Activated CD4-positive, alpha-beta T cell treated with anti-CD3 and anti-CD28 coated beads for 48 hours (primary cell): ENCODE results near the gene PRKCE.

Experiments used
- DNase-seq: peaks from one replicate; pipeline ENCODE4 v3.0.0-alpha.2; 2020

PRKCE gene

DNA sequence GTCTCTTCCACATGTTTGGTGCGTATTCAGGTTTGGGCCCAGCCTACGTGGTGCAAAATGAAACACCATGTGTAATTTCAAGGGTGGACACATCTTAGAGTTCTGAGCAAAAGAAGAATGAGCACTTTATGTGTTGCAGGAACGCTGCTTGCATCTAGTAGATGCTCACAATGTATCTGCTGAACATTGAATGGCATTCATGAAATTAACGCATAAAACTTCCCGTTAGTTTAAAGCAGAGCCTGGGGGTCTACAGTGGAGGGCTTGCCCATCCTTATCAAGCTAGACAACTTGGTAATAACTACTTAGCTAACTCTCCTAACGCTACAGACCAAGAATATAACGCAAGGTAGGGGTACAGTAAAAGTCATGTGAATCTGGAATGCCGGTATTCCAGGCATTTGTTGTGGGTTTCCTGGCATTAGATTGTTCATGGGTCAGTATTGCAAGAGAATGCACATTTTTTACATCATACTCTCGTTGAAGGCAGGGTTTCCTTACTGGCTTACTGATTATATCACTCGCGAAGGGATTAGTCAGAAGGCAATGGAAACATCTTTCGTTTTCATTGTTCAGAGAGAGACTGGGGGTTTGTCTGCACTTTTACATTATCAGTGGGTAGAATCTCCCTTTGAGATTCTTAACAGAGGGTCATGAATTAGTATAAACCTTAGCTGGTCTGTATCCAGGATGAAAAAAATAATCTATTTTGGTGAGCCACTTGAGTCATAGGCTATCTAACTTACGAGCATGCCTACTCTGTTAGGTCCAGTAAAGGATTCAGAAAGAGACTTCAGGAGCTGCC lies 416.2 kb downstream of the PRKCE start:
- DNase-seq: no peak

DNA sequence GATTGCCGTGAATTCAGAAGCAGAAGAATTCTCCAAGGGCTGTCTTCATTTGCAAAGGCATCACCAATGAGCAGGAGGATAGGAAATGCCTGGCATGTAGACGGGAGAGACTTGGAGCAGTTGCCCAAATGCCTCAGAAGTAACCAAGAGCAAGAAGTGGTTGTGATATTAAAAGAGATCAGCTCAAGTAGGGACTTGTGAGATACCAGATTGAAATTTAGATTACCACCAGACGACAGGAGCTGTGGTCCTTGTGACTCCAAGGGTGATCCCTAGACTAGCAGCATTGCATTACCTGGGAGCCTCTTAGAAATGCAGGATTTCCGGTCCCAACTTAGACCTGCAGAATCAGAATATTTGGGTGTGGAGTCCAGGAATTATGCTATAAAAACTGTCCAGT lies 417.2 kb downstream of the PRKCE start:
- no peak for DNase-seq

DNA sequence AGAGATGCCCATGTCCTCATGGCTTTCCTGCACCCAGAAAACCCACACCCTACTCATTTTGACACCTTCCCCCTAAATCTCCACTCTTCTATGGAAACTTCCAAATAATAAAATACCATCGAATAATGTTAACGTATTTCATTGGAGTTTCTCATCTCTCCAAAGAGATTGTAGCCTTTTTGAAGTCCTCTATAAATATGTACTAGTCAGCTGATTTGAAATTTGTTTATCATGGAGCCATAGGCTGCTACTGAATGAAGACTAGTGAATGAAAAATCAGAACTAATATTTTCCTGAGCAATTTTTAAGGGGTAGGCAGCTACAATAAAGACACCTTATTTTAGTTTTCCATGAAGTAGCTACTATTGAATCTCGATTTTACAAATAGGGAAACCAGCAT lies 419.6 kb downstream of the PRKCE start:
- no peak for DNase-seq

DNA sequence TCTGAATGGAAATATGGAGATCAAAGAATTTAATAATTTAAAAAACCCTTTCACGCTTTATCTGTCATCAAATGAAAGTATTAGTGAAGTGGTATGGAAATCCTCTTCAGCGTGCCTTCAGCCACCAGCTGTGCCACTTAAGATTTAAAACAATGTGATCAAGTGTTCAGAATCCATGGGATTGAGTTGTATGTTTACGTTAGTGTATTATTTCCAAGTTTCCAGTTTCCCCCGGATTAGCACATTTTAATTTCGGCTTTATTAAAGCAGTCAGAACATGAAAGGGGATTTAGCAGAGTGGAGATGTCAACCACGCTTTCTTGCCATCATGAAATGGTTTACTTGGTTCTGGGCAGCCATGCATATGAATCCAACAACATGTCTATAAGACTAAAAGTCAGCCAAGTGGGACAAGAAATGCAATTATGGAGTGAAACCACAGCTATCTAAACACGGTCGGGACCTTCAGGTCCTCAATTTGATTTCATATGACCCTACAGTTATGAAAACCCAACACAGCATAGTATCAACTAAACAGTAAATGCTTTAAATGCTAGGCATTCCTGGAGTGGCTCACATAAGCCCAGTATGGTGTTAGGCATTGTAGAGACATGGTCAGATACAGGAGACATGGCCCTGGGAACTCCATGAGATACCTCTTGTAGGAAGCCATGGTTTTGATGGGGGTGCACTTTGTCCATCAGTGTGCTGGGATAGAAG lies 420.8 kb downstream of the PRKCE start:
- DNase-seq: no peak

DNA sequence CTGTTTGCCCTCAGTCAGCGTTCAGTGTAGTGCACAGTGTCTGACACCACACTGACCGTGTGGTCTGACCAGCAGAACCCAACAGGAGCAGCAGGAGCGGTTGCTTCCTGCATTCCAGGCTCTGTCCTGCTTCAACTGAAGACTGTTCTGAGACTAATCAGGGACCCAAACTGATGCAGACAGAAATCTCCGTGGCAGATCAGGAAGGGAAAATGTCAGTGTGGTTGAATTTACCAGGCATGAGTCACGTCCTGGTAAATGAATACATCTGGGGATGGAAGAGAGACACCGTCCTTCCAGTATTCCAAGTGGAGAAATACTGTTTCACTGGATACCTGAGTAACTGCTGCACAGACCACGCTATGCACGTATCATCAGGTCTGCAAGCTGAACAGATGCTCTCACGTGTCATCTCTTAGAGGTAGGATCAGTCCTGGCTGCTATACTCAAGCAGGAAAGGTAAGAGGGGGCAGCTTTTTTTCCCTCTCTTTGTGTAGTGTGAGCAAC lies 422.1 kb downstream of the PRKCE start:
- DNase-seq: no peak

DNA sequence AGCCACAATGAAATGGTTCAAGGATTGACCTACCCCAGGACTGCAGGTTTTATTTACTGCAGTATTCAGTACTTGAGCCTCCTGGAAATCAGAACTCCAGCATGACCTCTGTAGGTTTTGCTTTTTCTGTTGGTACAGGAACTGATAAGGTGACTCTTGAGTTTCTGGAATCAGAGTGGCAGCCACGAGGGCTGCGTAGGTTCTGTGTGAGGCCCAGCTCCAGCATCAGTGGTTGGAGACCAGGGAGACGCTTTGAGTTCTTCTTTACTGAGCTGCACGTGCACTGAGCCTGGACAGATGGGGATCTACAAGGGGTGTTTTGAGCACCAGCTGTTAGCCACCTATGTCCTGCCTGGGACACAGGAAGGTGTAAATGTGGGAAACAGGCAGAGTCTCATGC lies 423.0 kb downstream of the PRKCE start:
- DNase-seq: no peak

DNA sequence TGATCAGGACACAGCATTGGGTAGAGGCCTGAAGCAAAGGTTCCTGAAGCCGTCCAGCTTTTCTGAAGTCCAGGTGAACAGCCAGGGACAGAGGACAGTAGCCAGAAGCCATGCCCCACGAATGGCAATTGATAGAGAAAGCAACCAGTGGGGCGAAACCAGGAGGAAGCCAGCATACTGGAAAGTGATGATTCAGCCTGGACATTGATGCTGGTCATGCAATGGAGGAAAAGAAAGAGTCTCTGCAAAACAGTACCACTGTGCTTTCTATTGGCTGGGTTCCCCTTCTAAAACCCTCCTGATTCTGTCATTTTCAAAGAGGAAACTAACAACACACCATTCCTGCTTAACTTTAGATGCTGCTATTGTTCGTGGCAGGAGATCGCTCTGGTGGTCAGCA lies 424.4 kb downstream of the PRKCE start:
- DNase-seq: no peak

DNA sequence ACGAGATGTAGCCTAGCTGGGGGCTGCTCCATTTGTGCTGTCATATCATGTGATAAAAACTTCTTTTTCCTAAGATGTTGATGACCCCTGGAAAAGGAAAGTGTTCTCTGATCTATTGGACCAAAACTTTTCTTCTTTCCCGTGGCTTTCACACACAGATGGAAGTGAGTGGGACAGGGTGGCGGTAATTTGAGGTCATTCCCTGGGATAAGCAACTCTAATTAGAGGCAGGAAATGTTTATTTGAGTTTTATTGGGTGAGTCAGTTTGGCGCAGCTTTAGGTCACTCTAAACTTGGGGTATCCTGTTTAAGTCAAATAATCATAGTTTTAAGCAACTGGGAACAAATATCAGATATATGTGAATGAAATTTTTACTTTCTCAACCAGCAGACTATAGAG lies 424.8 kb downstream of the PRKCE start:
- DNase-seq: no peak

DNA sequence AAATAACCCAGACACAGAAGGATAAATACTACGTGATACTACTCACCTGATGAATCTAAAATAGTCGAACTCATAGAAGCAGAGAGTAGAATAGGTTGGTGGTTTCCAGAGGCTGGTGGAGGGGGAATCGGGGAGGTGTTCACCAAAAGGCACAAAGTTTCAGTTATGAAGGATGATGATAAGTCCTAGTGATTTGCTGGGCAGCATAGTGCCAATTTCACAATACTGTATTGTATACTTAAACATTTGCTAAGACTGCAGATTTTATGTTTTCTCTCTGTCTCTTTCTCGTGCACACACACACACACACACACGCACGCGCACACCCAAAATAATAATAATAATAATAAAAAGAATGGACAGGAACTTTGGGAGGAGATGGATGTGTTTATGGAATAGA lies 425.4 kb downstream of the PRKCE start:
- DNase-seq: no peak

DNA sequence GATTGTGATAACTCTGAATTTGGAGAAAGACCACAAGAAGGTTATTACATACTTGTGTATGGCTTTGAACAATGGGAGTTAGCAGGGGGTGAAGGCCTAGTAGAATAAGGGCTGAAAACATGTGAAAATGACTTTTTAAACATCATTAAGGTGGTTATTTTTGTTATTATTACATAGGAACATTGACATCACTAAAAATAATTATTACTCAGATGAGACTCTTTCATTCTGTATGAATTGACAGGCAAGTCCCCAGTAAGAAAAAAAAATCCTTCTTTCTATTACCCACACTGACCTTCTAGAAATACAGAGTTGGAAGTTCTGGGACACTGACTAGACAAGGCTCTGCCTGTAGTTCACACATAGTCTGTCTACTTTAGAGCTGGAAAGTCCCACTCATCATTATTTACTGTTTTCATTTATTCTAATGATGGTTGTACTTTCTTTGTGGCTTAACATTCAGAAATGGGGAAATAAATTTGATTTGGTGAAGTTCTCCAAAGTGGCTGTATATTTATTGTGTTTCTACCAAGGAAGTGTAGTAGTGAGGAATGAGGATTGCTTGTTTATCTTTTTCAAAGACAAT lies 426.1 kb downstream of the PRKCE start:
- DNase-seq: no peak

DNA sequence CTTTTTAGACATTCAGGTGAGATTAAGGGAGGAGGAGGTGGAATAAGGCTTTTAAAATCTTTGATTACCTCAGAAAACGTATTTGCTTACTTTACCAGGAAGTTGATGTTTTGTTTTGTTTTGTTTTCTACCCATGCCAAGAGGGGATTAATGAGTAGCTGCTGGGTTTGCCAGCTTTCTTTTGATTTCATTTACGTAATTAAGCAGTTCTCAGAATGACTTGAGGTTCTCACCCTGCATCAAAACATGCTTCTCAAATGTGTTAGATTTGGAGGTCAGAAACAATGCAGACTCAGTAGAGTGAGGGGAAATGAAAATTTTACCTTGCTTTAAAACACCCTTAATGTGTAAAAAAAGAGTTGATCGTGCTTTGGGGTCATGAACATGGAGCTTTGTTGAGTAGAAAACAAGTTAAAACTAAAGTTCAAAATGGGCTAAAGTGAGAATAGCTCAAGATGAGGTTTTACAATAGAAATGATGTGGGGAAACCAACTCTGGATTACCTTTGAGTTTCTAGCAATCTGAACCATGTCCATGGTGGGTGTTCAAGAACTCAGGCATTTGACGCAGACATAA lies 428.6 kb downstream of the PRKCE start:
- no peak for DNase-seq

DNA sequence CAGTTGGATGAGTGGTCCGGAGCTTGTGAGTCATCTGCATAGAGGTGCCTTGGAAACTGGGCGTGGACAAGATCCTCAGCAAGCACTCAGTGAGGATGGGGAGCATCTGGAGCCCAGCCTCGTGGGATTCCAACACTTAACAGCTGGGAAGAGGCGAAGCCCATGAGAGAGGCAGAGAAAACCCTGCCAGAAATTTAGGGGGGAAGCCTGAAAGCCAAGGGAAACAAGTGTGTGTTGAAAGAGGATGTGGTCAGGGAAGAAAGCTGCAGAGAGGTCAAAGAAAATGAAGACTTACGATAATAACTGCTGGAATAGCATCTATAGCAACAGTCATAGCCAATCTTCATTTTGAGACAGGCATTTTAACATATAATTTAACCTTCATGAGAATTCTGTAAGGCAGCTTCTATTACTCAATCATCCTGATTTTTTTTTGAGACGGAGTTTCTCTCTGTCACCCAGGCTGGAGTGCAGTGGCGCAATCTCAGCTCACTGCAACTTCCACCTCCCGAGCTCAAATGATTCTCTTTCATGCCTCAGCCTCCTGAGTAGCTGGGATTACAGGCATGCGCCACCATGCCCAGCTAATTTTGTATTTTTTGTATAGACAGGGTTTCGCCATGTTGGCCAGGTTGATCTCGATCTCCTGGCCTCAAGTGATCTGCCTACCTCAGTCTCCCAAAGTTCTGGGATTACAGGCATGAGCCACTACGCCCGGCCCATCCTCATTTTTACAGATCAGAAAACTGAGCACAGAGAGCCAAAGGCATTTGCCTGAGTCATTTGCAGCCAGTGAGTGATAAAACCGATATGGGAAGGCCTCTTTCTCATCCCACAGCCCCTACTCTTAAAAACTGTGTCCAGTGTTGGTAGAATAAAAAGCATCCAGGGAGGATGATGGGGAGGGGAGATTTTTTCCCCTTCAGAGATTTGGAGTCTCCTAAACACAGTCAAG lies 431.3 kb downstream of the PRKCE start:
- DNase-seq: no peak

DNA sequence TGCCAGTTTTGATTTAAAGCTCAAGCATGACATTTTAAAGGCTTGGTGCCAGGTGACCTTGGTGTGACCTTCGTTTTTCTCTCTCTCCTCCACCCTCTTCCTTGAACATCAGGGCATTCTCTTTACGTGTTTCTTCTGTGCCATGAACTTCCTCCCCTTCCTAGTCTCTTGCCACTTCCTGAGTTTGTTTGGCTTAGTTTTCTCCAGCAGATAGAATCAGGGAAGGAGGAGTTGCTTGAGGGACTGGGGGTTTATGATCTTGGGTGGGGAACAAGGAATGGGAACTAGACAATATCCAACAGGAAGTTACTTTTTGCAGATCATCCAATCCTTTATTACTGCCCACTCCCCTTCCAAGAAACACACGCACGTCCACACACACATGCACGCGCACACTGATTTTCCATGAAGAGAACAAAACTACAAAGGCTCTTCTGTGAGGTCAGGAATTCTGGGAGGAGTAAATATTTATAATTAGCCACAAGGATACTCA lies 435.1 kb downstream of the PRKCE start:
- no peak for DNase-seq

DNA sequence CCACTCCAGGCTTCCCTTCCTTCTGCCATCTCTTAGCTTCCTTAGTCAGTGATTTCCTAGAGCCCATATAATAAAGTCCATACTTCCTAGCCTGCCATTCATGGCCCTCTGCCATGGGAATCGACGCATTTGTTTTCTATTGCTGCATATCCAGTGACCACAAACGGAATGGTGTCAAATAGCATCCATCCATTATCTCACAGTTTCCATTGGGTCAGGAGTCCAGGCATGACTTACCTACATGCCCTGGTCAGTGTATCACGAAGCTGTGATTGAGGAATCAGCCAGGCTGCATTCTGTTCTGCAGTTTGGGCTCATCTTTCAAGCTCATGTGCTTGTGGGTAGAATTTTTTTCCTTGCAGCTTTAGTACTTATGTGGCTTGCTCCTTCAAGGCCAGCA lies 436.0 kb downstream of the PRKCE start:
- no peak for DNase-seq

DNA sequence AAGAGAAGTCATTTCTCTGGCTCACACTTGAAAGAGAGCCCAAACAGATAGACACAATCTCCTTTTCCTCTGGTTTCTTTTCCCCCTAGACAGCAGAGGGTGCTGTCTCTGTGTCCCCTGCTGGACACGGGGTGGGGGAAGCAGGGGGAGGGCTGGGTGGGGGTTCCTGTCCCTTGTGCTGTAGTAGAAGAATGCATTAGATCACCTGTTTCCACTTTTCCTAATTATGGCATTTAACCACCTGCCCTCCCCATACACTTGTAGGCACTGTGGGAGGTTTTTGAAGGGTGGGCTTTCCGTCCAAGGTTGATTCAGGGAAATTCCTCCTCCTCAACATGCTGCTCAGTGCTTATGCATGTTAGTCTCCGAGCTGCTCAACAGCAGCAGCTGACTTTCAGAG lies 439.5 kb downstream of the PRKCE start:
- DNase-seq: no peak

DNA sequence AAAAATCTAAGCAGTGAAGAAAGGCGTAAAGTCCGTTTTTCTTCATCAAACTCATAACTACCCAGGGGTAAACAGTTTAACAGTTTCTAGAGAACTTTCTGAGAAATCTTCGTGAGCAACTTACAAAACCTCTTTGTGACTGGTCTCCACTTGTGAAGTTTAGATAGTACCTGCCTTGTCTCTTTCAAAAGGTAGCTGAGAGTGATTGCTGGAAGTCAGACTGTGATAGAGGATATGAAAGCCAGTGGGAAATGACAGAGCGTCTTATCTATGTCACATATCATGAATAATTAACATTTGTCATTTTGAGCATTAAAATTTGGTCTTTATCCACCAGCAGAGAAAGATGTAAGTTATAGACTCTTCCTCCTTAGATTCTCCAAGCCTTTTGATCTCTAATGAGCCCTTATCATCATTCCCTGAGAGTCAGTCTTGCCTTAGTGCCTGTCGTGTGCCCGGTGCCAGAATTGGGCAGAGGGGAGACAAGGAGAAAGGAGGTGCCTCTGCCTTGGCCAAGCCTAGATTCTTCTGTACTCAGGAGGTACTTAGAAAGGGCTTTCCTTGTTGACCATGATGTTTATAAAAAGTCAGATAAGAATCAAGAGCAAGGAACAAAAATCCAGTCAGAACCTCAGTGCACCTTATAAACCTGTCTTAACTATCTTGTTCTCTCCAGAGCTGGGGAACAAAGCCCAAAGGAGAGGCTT lies 440.6 kb downstream of the PRKCE start:
- DNase-seq: no peak

DNA sequence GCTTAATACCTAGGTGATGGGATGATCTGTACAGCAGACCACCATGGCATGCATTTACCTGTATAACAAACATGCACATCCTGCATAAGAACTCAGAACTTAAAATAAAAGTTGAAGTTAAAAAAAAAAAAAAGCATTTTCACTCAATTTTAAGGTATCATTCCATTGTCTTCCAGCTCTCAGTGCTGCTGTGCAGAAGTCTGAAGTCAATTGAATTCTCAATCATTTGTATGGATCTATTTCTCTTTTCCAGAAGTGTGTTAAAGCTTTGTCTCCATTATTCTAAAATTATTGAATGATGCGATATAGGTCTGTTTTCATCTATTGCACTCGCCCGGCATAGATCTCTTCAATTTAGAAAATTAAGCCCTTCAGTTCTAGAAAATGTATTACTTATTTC lies 443.2 kb downstream of the PRKCE start:
- DNase-seq: no peak

DNA sequence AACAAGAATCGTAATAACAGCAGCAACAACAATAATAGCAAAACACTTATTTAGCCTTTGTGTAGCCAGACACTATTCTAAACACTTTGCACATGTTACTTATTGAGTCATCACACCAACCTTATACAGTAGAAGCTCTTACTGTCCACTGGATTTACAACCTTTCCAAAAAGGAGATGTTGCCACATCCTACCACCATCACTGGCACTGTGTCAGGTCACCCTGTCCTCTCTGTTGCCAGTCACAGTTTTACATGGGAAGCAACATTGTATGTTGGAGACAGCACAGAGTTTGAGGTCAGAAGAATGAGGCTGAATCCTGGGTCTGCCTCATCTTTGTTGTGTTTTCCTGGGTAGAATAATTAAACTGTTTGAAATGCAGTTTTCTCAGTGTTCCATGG lies 444.4 kb downstream of the PRKCE start:
- DNase-seq: no peak

DNA sequence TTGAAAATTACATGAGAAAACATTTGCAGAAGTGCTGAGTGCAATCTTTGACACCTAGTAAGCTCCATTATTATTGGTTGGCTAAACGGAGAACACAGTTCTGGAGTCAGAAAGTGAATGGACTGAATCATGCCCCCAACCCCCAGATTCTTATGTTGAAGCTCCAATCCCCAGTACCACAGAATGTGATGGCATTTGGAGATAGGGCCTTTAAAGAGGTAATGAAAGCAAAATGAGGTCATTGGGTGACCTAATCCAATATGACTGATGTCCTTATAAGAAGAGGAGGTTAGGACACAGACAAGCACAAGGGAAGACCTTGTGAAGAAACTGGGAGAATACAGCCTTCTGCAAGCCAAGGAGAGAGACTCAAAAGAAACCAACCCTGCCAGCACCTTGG lies 444.8 kb downstream of the PRKCE start:
- DNase-seq: no peak

DNA sequence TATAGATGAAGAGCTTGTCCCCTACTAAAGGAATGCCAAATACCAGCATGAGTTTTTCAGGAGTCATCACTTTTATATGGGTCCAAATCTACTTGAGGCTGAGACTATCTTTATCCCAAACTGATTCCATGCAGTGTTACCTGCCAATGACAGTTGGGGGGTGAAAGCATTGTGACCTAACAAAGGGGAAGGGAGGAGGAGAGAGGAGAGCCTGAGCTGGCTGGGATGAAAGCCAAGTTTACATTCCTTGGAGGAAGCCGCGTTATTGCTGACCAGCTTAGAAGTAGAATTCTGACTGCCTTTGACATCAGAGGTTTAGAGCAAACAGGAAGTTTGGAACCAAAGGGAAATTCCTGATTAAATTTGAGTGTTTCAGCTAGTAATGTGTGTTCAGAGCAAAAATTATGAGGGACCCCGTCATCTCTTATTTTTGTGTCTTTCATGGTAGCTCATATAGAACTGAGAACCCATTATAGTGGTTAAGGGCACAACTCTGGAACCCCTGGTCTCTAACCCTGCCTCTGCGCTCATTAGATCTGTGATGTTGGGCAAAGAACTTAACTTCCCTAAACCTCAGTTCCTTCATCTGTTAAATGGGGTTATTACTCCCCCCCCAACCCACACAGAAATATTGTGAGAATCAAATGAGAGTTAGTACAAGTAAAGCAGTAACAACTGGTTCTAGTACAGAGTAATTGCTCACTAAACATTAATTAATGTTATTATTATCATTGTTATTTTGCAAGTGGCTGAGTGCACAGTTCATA lies 446.4 kb downstream of the PRKCE start:
- DNase-seq: no peak

DNA sequence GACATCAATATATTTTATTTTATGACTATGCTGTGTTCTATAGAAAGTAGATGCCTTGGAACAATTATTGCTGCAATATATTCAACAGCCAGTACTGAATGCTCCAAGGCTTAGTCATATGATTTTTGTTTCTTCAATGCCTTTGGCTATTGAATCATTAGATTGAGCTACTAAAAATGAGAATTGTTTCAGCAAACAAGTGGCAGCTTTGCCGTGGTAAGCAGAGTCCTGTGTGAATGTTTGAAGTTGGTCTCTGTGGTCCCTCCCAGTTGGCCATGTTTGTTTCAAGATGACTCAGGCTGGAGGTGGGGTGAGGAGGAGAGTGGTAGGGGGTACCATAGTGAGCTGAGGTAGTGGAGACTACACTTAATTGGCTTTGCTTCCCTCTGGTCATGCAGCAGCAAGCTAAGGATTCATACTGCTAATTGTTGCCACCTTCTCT lies 447.2 kb downstream of the PRKCE start:
- peak; percentile 24 for DNase-seq
